ENCODE data around the gene PIP4K2C.

Gene PIP4K2C

GRCh38 chr12:57579677-57580465 is 11.1 kb upstream of the PIP4K2C start:
- DNase-seq (ENCODE audit: low read depth, low spot score), result no peak
- H3K4me3 ChIP-seq (ENCODE audit: low read depth, low read length), result no peak overlapping the region
- in situ Hi-C loops (cut with HindIII; ENCODE audit: low sequenced_read_pairs), result no loop called here
- no peak for TF ChIP-seq CTCF (IDR thresholded peaks at IDR 0.05; ENCODE audit: low read depth, low read length)

GRCh38 chr12:57580466-57580795 is 10.6 kb upstream of the PIP4K2C start:
- no peak for DNase-seq (ENCODE audit: low read depth, low spot score)
- H3K4me3 ChIP-seq (ENCODE audit: low read depth, low read length), result no peak overlapping the region
- in situ Hi-C loops (cut with HindIII; ENCODE audit: low sequenced_read_pairs), result no loop called here
- TF ChIP-seq CTCF (IDR thresholded peaks at IDR 0.05; ENCODE audit: low read depth, low read length), result no peak

GRCh38 chr12:57581802-57582201 is 9.2 kb upstream of the PIP4K2C start:
- in situ Hi-C loops (cut with HindIII; ENCODE audit: low sequenced_read_pairs), result no loop called here

GRCh38 chr12:57582440-57582839 is 8.6 kb upstream of the PIP4K2C start:
- in situ Hi-C loops (cut with HindIII; ENCODE audit: low sequenced_read_pairs), result no loop called here
- TF ChIP-seq CTCF (IDR thresholded peaks at IDR 0.05; ENCODE audit: low read depth, low read length), result no peak
- DNase-seq (ENCODE audit: low read depth, low spot score), result no peak
- H3K4me3 ChIP-seq (ENCODE audit: low read depth, low read length), result no peak overlapping the region

More at GRCh38 chr12:57581802-57582201, 9.2 kb upstream of the PIP4K2C start:
- no peak overlapping the region for H3K4me3 ChIP-seq (ENCODE audit: low read depth, low read length)
- no peak for TF ChIP-seq CTCF (IDR thresholded peaks at IDR 0.05; ENCODE audit: low read depth, low read length)
- DNase-seq (ENCODE audit: low read depth, low spot score), result no peak

- TF ChIP-seq CTCF (IDR thresholded peaks at IDR 0.05; ENCODE audit: low read depth, low read length), result peak; percentile 89
- in situ Hi-C loops (cut with HindIII; ENCODE audit: low sequenced_read_pairs), result no loop called here
- peak; percentile 76 for DNase-seq (ENCODE audit: low read depth, low spot score)
- H3K4me3 ChIP-seq (ENCODE audit: low read depth, low read length), result no peak overlapping the region
Observed at GRCh38 chr12:57583008-57583831, 7.8 kb upstream of the PIP4K2C start.

- in situ Hi-C loops (cut with HindIII; ENCODE audit: low sequenced_read_pairs), result no loop called here
- H3K4me3 ChIP-seq (ENCODE audit: low read depth, low read length), result no peak overlapping the region
- no peak for DNase-seq (ENCODE audit: low read depth, low spot score)
- no peak for TF ChIP-seq CTCF (IDR thresholded peaks at IDR 0.05; ENCODE audit: low read depth, low read length)
Observed at GRCh38 chr12:57584050-57584449, 6.9 kb upstream of the PIP4K2C start.
